Choroid plexus epithelial cell (primary cell): ENCODE measurements around the gene THSD1.

Source experiments
- DNase-seq: peaks from one replicate; pipeline ENCODE4 v3.0.0-alpha.2; 2010; ENCODE audit warnings: low read depth
- H3K4me3 ChIP-seq: 2 replicates; pipeline ENCODE4 v1.5.1; 2011; ENCODE audit warnings: low read depth, mild to moderate bottlenecking, control low read depth, low read length, moderate library complexity
- CTCF ChIP-seq: conservative IDR thresholded peaks from 2 replicates; pipeline ENCODE4 v1.5.1; 2011; ENCODE audit warnings: low read depth, mild to moderate bottlenecking, control low read depth, inconsistent platforms, low read length, moderate library complexity

The THSD1 gene

GRCh38 chr13:52405767-52406494, at the start of gene THSD1:
THSD1 (minus strand) TSS chr13:52406172; CDS start chr13:52402600, 3,572 bp downstream.
- H3K4me3 ChIP-seq = peak within 1 kb of the TSS; percentile 60
- DNase-seq = peak; percentile 22
- TF ChIP-seq CTCF = no peak

GRCh38 chr13:52455677-52456041, 49.7 kb upstream of the THSD1 start:
- peak; percentile 67 for DNase-seq
- H3K4me3 ChIP-seq = peak overlapping the region; percentile 96
- TF ChIP-seq CTCF = no peak

- TF ChIP-seq CTCF = no peak
- peak; percentile 96 for DNase-seq
These were observed 49.1 kb upstream of the THSD1 start, which contains the start of gene CKAP2 for GRCh38 chr13:52454820-52455676. CKAP2 (plus strand) TSS chr13:52455478; CDS start chr13:52455557, 79 bp downstream.

GRCh38 chr13:52454459-52454819, 48.5 kb upstream of the THSD1 start:
- no peak for TF ChIP-seq CTCF
- DNase-seq = peak; percentile 17
- peak overlapping the region; percentile 96 for H3K4me3 ChIP-seq

More at GRCh38 chr13:52454820-52455676, 49.1 kb upstream of the THSD1 start, which contains the start of gene CKAP2:
- H3K4me3 ChIP-seq = peak within 1 kb of the TSS; percentile 96

GRCh38 chr13:52452470-52452869, 46.5 kb upstream of the THSD1 start:
- no peak overlapping the region for H3K4me3 ChIP-seq
- no peak for TF ChIP-seq CTCF
- no peak for DNase-seq

- no peak for TF ChIP-seq CTCF
- DNase-seq = no peak
- no peak overlapping the region for H3K4me3 ChIP-seq
These were observed 45.3 kb upstream of the THSD1 start for GRCh38 chr13:52451135-52451804.
